Hematopoietic multipotent progenitor cell (in vitro differentiated cells): ENCODE data around the gene RAB27B. TPM values are rescaled to one million over a fixed set of nuclear protein-coding genes. Genes with fewer than 3 reads are reported as not detected.

Source experiments
- DNase-seq, 3 donors: peaks; one replicate each; pipeline ENCODE4 v3.0.0-alpha.2; 2011 to 2015; ENCODE audit warnings: low read depth in 2 of 3, low spot score in 2 of 3
- total RNA-seq: library from RNA; depleted of rRNA; stranded (reverse); fragments of >200 nt; gene quantifications from one replicate; pipeline ENCODE4 v1.2.3, GENCODE V29; 2012

Gene RAB27B
- total RNA-seq, 1 donor: 6.5 TPM

GRCh38 chr18:54906331-54907185, 78.3 kb downstream of the RAB27B start:
- DNase-seq: no peak

DNA sequence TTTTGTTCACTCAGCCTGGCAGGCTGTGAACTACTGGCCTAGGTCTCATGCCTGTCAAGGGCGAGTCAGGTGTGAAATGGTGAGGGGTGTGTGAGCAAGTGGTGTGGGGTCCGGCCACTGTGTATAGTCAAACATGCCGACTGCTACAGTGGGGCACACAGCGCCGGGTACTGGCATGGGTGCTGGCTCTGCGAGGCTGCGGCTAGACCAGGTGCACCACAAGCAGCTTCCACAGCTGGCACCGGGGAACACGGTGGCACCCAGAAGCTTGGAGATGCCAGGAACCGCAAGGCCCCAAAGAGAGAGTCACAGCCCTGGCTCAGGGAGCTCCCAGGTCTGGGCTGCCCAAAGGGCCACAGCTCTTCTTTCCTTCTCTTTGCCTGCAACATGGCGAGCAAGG, 81.3 kb downstream of the RAB27B start:
- DNase-seq: no peak

GRCh38 chr18:54910161-54910919, 82.1 kb downstream of the RAB27B start:
- DNase-seq: no peak

DNA sequence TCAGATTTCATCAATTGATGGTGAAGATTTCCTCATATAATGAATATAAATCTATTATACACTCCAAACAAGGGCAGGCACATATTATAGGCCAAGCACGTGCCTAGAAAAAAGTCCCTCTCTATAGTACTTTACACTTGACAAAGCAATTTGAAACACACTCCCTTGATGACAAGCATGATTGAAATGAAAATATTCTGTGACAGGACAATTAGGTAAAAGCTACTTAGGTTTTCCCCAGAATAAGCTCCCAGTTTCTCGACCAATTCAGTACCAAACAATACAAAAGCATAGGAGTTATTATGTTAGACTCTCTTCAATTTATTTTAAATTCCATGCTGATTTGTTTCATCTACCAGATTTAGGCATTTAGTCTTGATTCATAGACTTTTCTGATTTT, 83.3 kb downstream of the RAB27B start:
- DNase-seq: no peak

GRCh38 chr18:54914816-54915215, 86.5 kb downstream of the RAB27B start:
- DNase-seq: no peak

- DNase-seq: no peak
Observed at GRCh38 chr18:54916507-54916906, 88.2 kb downstream of the RAB27B start.

GRCh38 chr18:54918060-54918459, 89.8 kb downstream of the RAB27B start:
- DNase-seq: no peak

GRCh38 chr18:54919412-54919811, 91.1 kb downstream of the RAB27B start:
- DNase-seq: no peak

DNA sequence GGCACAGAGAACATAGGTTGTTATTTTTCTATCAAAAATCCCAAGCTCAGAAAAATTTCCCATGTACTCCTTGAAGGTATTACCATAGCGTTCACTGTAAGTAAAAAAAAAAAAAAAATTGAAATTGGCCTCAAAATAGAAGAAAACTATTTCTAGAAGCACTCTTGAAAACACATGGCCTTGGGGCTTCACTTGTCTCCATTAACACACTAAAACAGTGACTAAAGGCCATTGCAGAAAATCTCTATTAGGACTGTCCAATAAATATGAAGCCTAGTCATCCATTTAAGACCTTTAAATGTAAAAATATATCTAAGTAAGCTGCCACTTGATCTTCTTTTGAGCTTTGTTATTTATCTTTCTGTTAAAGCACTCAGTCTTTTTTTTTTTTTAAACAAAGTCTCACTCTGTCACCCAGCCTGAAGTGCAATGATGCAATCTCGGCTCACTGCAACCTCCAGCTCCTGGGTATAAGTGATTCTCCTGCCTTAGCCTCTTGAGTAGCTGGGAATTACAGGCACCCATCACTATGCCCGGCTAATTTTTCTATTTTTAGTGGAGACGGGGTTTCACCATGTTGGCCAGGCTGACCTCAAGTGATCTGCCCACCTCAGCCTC, 95.2 kb downstream of the RAB27B start:
- no peak for DNase-seq

GRCh38 chr18:54924948-54925347, 96.7 kb downstream of the RAB27B start:
- DNase-seq: no peak

- no peak for DNase-seq
Observed at GRCh38 chr18:54926593-54927325, 98.5 kb downstream of the RAB27B start.

GRCh38 chr18:54928236-54928635, 100.0 kb downstream of the RAB27B start:
- no peak for DNase-seq

GRCh38 chr18:54931152-54931551, 102.9 kb downstream of the RAB27B start:
- no peak for DNase-seq

- no peak for DNase-seq
Observed at GRCh38 chr18:54932472-54932871, 104.2 kb downstream of the RAB27B start.

GRCh38 chr18:54938506-54938905, 110.2 kb downstream of the RAB27B start:
- DNase-seq: no peak

GRCh38 chr18:54939361-54939917, 111.2 kb downstream of the RAB27B start:
- DNase-seq: no peak

- DNase-seq: no peak
Observed at GRCh38 chr18:54942144-54942543, 113.9 kb downstream of the RAB27B start.

DNA sequence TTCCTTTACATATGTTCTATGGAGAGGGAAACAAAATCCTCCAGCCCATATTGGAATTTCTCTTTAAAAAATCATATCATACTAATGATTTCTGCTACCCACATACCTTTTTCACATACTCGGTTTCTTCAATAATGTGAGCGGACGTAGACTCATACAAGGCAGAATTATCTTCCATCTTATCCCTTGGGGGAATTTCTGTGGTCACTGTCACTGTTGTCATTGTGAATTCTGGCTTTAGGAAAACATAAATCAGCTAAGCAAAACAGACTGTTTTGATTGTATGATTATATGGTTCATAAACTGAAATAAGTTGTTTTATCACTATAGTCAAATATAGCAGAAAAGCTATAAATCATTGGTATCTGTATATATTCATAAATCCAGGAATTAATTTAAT, 114.3 kb downstream of the RAB27B start:
- DNase-seq: no peak
